Measurements from ENCODE around the gene PLD5. TPM values are rescaled to one million over a fixed set of nuclear protein-coding genes. Genes with fewer than 3 reads are reported as not detected.

PLD5 gene
- total and polyA plus RNA-seq, 5 experiments from 2014 or later, result 0.22 TPM; not detected in 4

DNA sequence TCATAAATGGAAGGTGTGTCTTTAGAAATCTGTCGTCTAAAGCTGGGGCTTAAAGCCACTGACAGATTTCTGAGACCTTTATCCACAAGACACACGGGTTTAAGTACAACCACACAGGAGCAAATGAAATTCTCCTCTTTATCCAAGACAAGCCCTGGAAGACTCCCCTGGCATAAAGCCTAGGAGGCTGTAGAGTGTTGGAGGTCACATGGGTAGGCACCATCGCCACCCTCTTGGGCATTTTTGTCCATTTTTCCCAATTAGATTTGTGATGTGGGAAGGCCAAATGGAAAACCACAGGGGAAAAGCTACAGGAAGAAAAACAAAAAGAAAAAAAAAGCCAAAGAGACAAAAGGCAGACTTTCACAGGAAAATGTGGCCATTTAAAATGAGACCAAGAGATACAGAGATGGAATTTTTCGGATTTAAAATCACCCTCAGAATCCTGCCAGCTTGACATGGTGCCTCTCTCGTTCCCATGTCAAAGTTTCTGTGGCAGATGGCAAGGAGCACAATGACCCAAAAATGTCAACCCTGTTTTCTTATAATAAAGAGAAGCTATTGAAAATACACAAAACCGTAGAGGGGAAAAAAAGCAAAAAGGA, 91.9 kb downstream of the PLD5 start:
- H3K36me3 Mint-ChIP-seq, result no peaks in the 10 kb centered on the region
- peaks cover 0 to 30% (median 9%) of the 10 kb centered on the region in 5 donors for H3K27me3 Mint-ChIP-seq
- no peak for DNase-seq
- H3K27ac Mint-ChIP-seq, result no peak overlapping the region
- no peaks in the 10 kb centered on the region for H3K4me1 Mint-ChIP-seq
- peaks cover 0 to 10% (median 0%) of the 10 kb centered on the region in 9 donors for H3K9me3 Mint-ChIP-seq
- POLR2A ChIA-PET, result no interaction called here
- ATAC-seq, result no peak
- no peak overlapping the region for H3K4me3 Mint-ChIP-seq

DNA sequence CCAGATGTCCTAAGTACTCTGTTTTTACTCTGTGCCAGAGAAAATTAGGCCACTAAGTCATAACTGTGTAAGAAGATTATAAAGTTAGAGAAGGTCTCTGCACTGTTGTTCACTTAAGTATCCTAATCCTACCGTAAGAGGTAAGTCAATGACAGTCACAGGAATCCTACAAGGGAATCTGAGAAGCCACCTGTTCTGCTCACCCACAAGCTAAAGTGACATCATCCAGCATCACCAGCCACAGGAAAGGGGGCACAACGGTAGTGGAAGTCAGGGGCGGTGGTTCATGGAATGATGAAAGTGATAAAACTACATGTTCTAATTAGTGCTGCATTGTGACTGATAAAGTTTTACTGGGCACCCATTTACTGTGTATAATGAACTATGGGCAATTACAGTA, 92.7 kb downstream of the PLD5 start:
- no peaks in the 10 kb centered on the region for H3K4me1 Mint-ChIP-seq
- peaks cover 0 to 30% (median 9%) of the 10 kb centered on the region in 5 donors for H3K27me3 Mint-ChIP-seq
- H3K9me3 Mint-ChIP-seq, result peaks cover 0 to 10% (median 0%) of the 10 kb centered on the region in 9 donors
- DNase-seq, result no peak
- no peak for ATAC-seq
- no peak overlapping the region for H3K4me3 Mint-ChIP-seq
- no peak overlapping the region for H3K27ac Mint-ChIP-seq
- POLR2A ChIA-PET, result no interaction called here
- H3K36me3 Mint-ChIP-seq, result no peaks in the 10 kb centered on the region

- no peak overlapping the region for H3K27ac Mint-ChIP-seq
- peaks cover 0 to 30% (median 9%) of the 10 kb centered on the region in 5 donors for H3K27me3 Mint-ChIP-seq
- no peaks in the 10 kb centered on the region for H3K36me3 Mint-ChIP-seq
- ATAC-seq (no peak), DNase-seq (no peak)
- peaks cover 0 to 10% (median 0%) of the 10 kb centered on the region in 9 donors for H3K9me3 Mint-ChIP-seq
- H3K4me3 Mint-ChIP-seq, result no peak overlapping the region
- H3K4me1 Mint-ChIP-seq, result no peaks in the 10 kb centered on the region
- POLR2A ChIA-PET, result no interaction called here
Observed at GRCh38 chr1:242430956-242431355, 93.5 kb downstream of the PLD5 start.

DNA sequence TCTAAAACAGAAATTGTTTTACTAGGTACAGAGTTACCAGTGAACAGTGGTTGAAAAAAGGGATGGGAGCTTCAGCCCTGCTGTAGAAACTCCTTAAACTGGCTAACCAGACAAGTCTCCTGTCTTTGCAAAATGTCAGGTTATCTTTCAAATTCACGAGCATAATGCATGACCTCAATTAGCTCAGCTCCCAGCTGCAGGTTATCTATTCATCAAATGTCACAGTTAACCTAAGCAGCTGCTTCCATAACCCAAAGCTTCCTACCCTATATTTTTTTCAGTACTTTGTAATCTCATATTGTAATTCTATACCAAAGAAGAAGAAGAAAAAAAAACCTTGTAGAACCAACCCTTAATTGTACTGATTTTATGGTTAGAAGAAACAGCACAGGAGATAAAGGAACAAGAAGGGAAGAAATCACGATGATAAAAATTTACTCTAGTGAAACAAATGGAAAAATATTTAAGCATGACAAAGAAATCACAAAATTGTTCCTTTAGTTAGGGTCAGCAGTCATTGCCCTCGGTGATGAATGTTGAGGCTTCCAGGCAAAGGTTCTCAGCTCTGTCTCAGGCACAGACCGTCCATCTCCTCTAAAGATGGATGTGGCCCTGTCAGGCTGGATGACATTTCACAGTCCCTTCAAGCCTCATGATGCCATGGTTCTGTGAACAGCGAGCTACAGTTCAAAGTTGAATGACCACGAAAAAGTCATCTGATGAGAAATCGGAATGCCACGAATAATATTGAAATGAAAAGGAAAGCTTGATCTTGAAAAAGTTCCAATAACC, 95.9 kb downstream of the PLD5 start:
- no peaks in the 10 kb centered on the region for H3K4me1 Mint-ChIP-seq
- H3K27ac Mint-ChIP-seq, result no peak overlapping the region
- POLR2A ChIA-PET, result no interaction called here
- no peak for ATAC-seq
- DNase-seq, result no peak
- peaks cover 0 to 10% (median 0%) of the 10 kb centered on the region in 9 donors for H3K9me3 Mint-ChIP-seq
- H3K27me3 Mint-ChIP-seq, result peaks cover 0 to 22% (median 6%) of the 10 kb centered on the region in 5 donors
- H3K36me3 Mint-ChIP-seq, result no peaks in the 10 kb centered on the region
- H3K4me3 Mint-ChIP-seq, result no peak overlapping the region

- no peak overlapping the region for H3K4me3 Mint-ChIP-seq
- no peaks in the 10 kb centered on the region for H3K4me1 Mint-ChIP-seq
- no peak overlapping the region for H3K27ac Mint-ChIP-seq
- POLR2A ChIA-PET, result no interaction called here
- DNase-seq (no peak), ATAC-seq (no peak)
- H3K27me3 Mint-ChIP-seq, result peaks cover 0 to 18% (median 6%) of the 10 kb centered on the region in 5 donors
- H3K9me3 Mint-ChIP-seq, result peaks cover 0 to 10% (median 0%) of the 10 kb centered on the region in 9 donors
- no peaks in the 10 kb centered on the region for H3K36me3 Mint-ChIP-seq
Observed at GRCh38 chr1:242427519-242427918, 97.0 kb downstream of the PLD5 start.

DNA sequence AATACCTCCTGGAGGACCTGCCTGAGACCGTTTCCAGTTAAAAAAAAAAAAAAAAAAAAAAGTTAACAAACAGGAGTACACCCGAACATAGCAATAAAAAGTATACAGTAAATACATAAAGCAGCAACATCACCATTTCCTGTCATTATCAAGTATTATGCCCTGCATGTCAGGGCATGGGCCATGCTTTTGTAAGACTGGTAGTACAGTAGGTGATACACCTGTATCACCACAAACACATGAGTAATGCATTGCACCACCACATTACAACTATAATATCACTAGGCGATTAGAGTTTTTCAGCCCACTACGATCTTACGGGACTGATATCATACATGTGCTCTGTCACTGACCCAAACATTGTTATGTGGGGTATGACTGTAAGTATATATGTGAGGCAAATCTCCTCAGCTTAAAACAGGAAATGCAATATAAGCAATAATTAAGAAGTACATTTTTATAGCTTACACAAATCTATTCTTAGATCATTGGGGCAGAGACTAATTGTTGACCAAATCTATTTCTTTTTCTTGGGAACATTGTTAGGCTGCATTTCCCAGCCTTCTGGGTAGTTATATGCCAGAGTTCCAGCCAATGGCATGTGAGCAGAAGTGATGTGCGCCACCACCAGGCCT, 98.1 kb downstream of the PLD5 start:
- Mint-ChIP-seq H3K36me3 (no peaks in the 10 kb centered on the region), H3K9me3 (peaks cover 0 to 8% (median 0%) of the 10 kb centered on the region in 9 donors), H3K27ac (no peak overlapping the region), H3K27me3 (peaks cover 0 to 9% (median 5%) of the 10 kb centered on the region in 5 donors), H3K4me1 (no peaks in the 10 kb centered on the region), H3K4me3 (no peak overlapping the region)
- DNase-seq, result no peak
- no peak for ATAC-seq
- POLR2A ChIA-PET, result no interaction called here

- Mint-ChIP-seq H3K4me1 (no peaks in the 10 kb centered on the region), H3K36me3 (no peaks in the 10 kb centered on the region), H3K9me3 (peaks cover 0 to 2% (median 0%) of the 10 kb centered on the region in 9 donors), H3K27ac (no peak overlapping the region), H3K27me3 (peaks cover 0 to 3% (median 0%) of the 10 kb centered on the region in 5 donors), H3K4me3 (no peak overlapping the region)
- POLR2A ChIA-PET, result no interaction called here
- ATAC-seq (no peak), DNase-seq (no peak)
Observed at GRCh38 chr1:242425232-242425631, 99.3 kb downstream of the PLD5 start.

- Mint-ChIP-seq H3K27ac (no peak overlapping the region), H3K4me1 (no peaks in the 10 kb centered on the region), H3K9me3 (peaks cover 0 to 5% (median 0%) of the 10 kb centered on the region in 9 donors), H3K36me3 (no peaks in the 10 kb centered on the region), H3K4me3 (no peak overlapping the region), H3K27me3 (peaks cover 2 to 27% (median 6%) of the 10 kb centered on the region in 5 donors)
- DNase-seq, result no peak
- no peak for ATAC-seq
- POLR2A ChIA-PET, result no interaction called here
Observed at GRCh38 chr1:242416657-242417056, 107.8 kb downstream of the PLD5 start.

GRCh38 chr1:242412921-242413320, 111.6 kb downstream of the PLD5 start:
- Mint-ChIP-seq H3K4me1 (no peaks in the 10 kb centered on the region), H3K36me3 (no peaks in the 10 kb centered on the region), H3K27me3 (peaks cover 2 to 28% (median 5%) of the 10 kb centered on the region in 5 donors), H3K9me3 (peaks cover 0 to 19% (median 5%) of the 10 kb centered on the region in 9 donors), H3K27ac (no peak overlapping the region), H3K4me3 (no peak overlapping the region)
- POLR2A ChIA-PET, result no interaction called here
- DNase-seq, result no peak
- ATAC-seq, result no peak

DNA sequence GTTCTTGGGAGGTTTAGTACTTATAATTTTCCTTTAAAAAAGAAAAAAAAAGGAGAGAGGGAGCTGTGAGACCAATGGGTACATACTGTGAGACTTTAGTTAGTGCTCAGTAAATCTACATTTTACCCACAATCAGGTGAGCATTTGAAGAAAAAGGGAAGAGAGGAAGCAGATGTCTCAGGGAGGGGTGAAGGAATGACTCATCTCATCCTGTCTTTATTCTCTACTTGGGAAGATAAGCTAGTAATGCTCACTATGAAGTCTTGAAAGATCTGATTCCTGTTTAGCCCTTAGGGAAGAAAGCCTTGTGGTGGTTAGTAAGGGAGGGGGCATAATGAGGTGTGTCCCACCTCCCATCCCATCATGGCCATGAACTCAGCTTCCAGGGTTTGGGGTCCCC, 112.6 kb downstream of the PLD5 start:
- no peaks in the 10 kb centered on the region for H3K4me1 Mint-ChIP-seq
- H3K27ac Mint-ChIP-seq, result no peak overlapping the region
- DNase-seq, result no peak

DNA sequence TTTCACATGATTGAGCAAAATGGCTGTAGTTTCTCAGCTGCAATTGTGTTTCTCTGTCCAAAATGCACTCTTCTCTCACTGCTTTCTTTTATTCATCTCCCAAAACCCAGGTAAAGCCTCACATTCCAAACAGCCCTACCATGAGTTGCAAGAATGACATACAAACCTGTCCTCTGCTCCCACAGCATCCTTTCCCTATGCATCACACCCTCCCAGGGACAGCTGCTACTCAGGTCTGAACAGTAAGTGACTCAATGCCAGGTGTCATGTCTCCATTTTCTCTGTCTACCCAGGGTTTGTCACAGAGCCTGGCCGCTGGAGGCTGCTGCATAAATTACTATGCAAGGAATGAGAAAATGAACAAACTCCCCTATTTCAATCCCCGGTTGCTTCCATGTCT, 118.5 kb downstream of the PLD5 start:
- H3K27me3 Mint-ChIP-seq, result peaks cover 1 to 26% (median 12%) of the 10 kb centered on the region in 5 donors
- POLR2A ChIA-PET, result no interaction called here
- no peak for ATAC-seq

More for the DNA sequence above, 112.6 kb downstream of the PLD5 start:
- Mint-ChIP-seq H3K27me3 (peaks cover 2 to 28% (median 5%) of the 10 kb centered on the region in 5 donors), H3K4me3 (no peak overlapping the region), H3K9me3 (peaks cover 0 to 19% (median 5%) of the 10 kb centered on the region in 9 donors), H3K36me3 (no peaks in the 10 kb centered on the region)
- no peak for ATAC-seq
- POLR2A ChIA-PET, result no interaction called here

DNA sequence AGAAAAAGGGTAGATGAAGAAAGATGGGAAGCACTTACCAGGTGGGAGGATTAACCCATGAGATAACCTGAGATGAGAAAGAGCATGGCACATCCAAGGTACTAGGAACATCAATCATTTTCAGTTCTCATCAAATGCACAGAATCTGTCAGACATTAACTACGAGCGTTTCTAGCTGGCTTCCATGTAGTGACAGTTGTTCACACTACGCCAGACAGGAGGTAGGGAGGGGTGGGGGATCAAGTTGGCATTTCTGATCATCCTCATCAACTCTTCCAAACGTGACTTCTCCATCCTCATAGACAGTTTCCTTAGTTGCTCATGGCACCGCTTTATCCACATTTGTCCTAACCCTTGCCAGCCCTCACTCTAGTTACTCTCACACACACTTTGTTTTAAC, 120.2 kb downstream of the PLD5 start:
- Mint-ChIP-seq H3K9me3 (peaks cover 0 to 13% (median 2%) of the 10 kb centered on the region in 9 donors), H3K27me3 (peaks cover 1 to 26% (median 12%) of the 10 kb centered on the region in 5 donors), H3K4me3 (no peak overlapping the region), H3K27ac (no peak overlapping the region), H3K4me1 (no peaks in the 10 kb centered on the region), H3K36me3 (no peaks in the 10 kb centered on the region)
- ATAC-seq (no peak), DNase-seq (no peak)
- POLR2A ChIA-PET, result no interaction called here

More for the DNA sequence above, 118.5 kb downstream of the PLD5 start:
- Mint-ChIP-seq H3K9me3 (peaks cover 0 to 19% (median 5%) of the 10 kb centered on the region in 9 donors), H3K4me1 (no peaks in the 10 kb centered on the region), H3K4me3 (no peak overlapping the region), H3K27ac (no peak overlapping the region), H3K36me3 (no peaks in the 10 kb centered on the region)
- no peak for DNase-seq

GRCh38 chr1:242402956-242403355, 121.5 kb downstream of the PLD5 start:
- Mint-ChIP-seq H3K36me3 (no peaks in the 10 kb centered on the region), H3K9me3 (peaks cover 0 to 2% (median 0%) of the 10 kb centered on the region in 9 donors), H3K27ac (peak overlapping the region in 1 of 10 donors; percentile 7), H3K4me3 (no peak overlapping the region), H3K27me3 (peaks cover 0 to 24% (median 10%) of the 10 kb centered on the region in 5 donors), H3K4me1 (no peaks in the 10 kb centered on the region)
- POLR2A ChIA-PET, result no interaction called here
- no peak for DNase-seq
- no peak for ATAC-seq
